GM12878 (cell line): ENCODE results near the gene CSK. TPM values are rescaled to one million over a fixed set of nuclear protein-coding genes. Genes with fewer than 3 reads are reported as not detected.

Experiments used
- ATAC-seq: fragments of 200-7000 bp; cut with Tn5 transposase; 3 replicates; pipeline ENCODE4 v1.9.1; 2020; ENCODE audit warnings: mild to moderate bottlenecking, moderate library complexity
- BruUV-seq: library from RNA; stranded (reverse); fragments of 400-500 nt; replicated peaks from 2 replicates; lab custom pipeline; 2021; lab: Mats Ljungman, UMichigan
- CTCF ChIA-PET: fragments of 300-600 bp; sonication (Branson Sonifier 250); formaldehyde crosslinking; extraction: SDS; loops from one replicate; lab custom pipeline; 2021; ENCODE audit warnings: inconsistent platforms; lab: Yijun Ruan, JAX
- POLR2A ChIA-PET: fragments of 350-600 bp; formaldehyde crosslinking; extraction: SDS; loops from one replicate; lab custom pipeline; 2021; ENCODE audit warnings: inconsistent platforms; lab: Charles Lee
- RAD21 ChIA-PET: fragments of 300-600 bp; sonication (Branson Sonifier 250); formaldehyde crosslinking; loops from one replicate; lab custom pipeline; 2023; ENCODE audit warnings: antibody characterized with exemption; ENCODE audit not compliant: unreplicated experiment; lab: Charles Lee
- SMC1A ChIA-PET: fragments of 300-600 bp; sonication (Branson Sonifier 250); formaldehyde crosslinking; loops from one replicate; lab custom pipeline; 2023; ENCODE audit not compliant: unreplicated experiment, uncharacterized antibody; lab: Charles Lee
- DNase-seq: peaks from one replicate; pipeline ENCODE4 v3.0.0-alpha.2; 2011; ENCODE audit warnings: low read depth, low spot score
- FAIRE-seq: peaks from 3 replicates; lab custom pipeline; 2011; peaks lifted over from hg19 to GRCh38; lab: Jason Lieb, UNC
- H2AFZ ChIP-seq: 2 replicates; pipeline ENCODE4 v1.6.0; 2011; ENCODE audit warnings: low read depth, low read length, control low read depth; ENCODE audit not compliant: control insufficient read depth
- H3K27ac ChIP-seq: 2 replicates; pipeline ENCODE4 v1.5.1; 2011; ENCODE audit warnings: control low read depth; ENCODE audit not compliant: control insufficient read depth, insufficient read depth
- H3K27me3 ChIP-seq, 2 experiments: replicated peaks in 1 of 2; 2 replicates each; pipeline versions ENCODE4 v1.6.0 to v1.6.1; 2011; ENCODE audit warnings: low read length in 1 of 2; ENCODE audit not compliant: control insufficient read depth in 2 of 2, insufficient read depth in 2 of 2
- H3K36me3 ChIP-seq, 2 experiments: 2 replicates each; pipeline ENCODE4 v1.5.1; 2011; ENCODE audit warnings: low read length in 1 of 2; ENCODE audit not compliant: control insufficient read depth in 2 of 2, insufficient read depth in 2 of 2
- H3K4me1 ChIP-seq: 2 replicates; pipeline ENCODE4 v1.6.1; 2011; ENCODE audit warnings: mild to moderate bottlenecking, low read length, moderate library complexity, mixed read lengths; ENCODE audit not compliant: control insufficient read depth, insufficient read depth
- H3K4me2 ChIP-seq: 2 replicates; pipeline ENCODE4 v1.6.0; 2011; ENCODE audit warnings: control low read depth; ENCODE audit not compliant: control insufficient read depth, insufficient read depth
- H3K4me3 ChIP-seq: fragments of 200-600 bp; sonication (generic); 2 replicates; pipeline ENCODE4 v1.5.1; 2016
- H3K79me2 ChIP-seq: 2 replicates; pipeline ENCODE4 v1.6.0; 2011; ENCODE audit warnings: low read length; ENCODE audit not compliant: control insufficient read depth, insufficient read depth
- H3K9ac ChIP-seq: 2 replicates; pipeline ENCODE4 v1.8.0; 2011; ENCODE audit warnings: low read length, control low read depth, mixed read lengths; ENCODE audit not compliant: control insufficient read depth, insufficient read depth
- H3K9me3 ChIP-seq: replicated peaks from 3 replicates; pipeline ENCODE4 v1.5.1; 2011; ENCODE audit warnings: mild to moderate bottlenecking, low read length; ENCODE audit not compliant: control insufficient read depth, insufficient read depth
- H4K20me1 ChIP-seq: 2 replicates; pipeline ENCODE4 v1.6.0; 2011; ENCODE audit not compliant: control insufficient read depth, insufficient read depth
- CHD4 ChIP-seq: fragments of 200-600 bp; sonication (generic); IDR thresholded peaks from 2 replicates; pipeline ENCODE4 v1.6.1; 2016; ENCODE audit warnings: mild to moderate bottlenecking
- E4F1 ChIP-seq: fragments of 450-650 bp; IDR thresholded peaks from 2 replicates; pipeline ENCODE4 v1.6.1; 2018; ENCODE audit warnings: borderline replicate concordance, mild to moderate bottlenecking; ENCODE audit not compliant: partially characterized antibody
- ELK1 ChIP-seq: IDR thresholded peaks from 2 replicates; pipeline ENCODE4 v1.6.1; 2012; ENCODE audit warnings: low read depth, low read length, improper control_type of control experiment
- NFYB ChIP-seq: IDR thresholded peaks from 2 replicates; pipeline ENCODE4 v1.6.1; 2011; ENCODE audit warnings: low read depth, mild to moderate bottlenecking, low read length, improper control_type of control experiment, moderate library complexity; ENCODE audit not compliant: insufficient read depth
- RFX5 ChIP-seq: IDR thresholded peaks from 2 replicates; pipeline ENCODE4 v1.6.1; 2011; ENCODE audit warnings: low read depth, low read length, improper control_type of control experiment
- ZBTB4 ChIP-seq: fragments of 450-650 bp; formaldehyde crosslinking; IDR thresholded peaks from 2 replicates; pipeline ENCODE4 v1.4.0; 2022; ENCODE audit warnings: mild to moderate bottlenecking, moderate library complexity
- ZBTB40 ChIP-seq: fragments of 450-650 bp; IDR thresholded peaks from 2 replicates; pipeline ENCODE4 v1.6.1; 2016; ENCODE audit warnings: mild to moderate bottlenecking, moderate library complexity, borderline replicate concordance
- WGBS: methylation state at CpG from one replicate; pipeline ENCODE4 v1.1.6; 2016; ENCODE audit warnings: low lambda C conversion rate; ENCODE audit not compliant: insufficient replicate concordance, insufficient coverage; ENCODE audit errors: missing lambda C conversion rate; 5-methylcytosine and 5-hydroxymethylcytosine counted together
- in situ Hi-C: fragments of 300-500 bp; cut with MboI; formaldehyde crosslinking; loops from 9 replicates; pipeline ENCODE4 v1.14.3; 2018; ENCODE audit warnings: mixed read lengths
- intact Hi-C: fragments of 100-400 bp; cut with micrococcal nuclease; formaldehyde crosslinking; loops from one replicate; pipeline ENCODE4 v1.14.2; 2022; ENCODE audit not compliant: unreplicated experiment
- polyA plus RNA-seq, 11 experiments: library from polyadenylated mRNA; depleted of rRNA in 4 of 11; unstranded in 6 of 11; stranded (reverse) in 5 of 11; fragments of >200 nt; fragmentation: Nextera tagmentation in 4 of 11; fragmentation: Illumina TruSeq in 1 of 11; extraction: Ambion mirVana in 4 of 11; extraction: Trizol in 1 of 11; gene quantifications; 1 replicate in 1 of 11; 2 replicates in 10 of 11; pipeline versions ENCODE4 v1.2.1 to v1.2.3, GENCODE V29; 2011 to 2016; ENCODE audit warnings: inconsistent platforms in 2 of 11, missing spikeins in 2 of 11, low read depth in 1 of 11
- total RNA-seq, 4 experiments: library from RNA; depleted of rRNA in 3 of 4; stranded (reverse); fragments of >200 nt in 3 of 4; fragmentation: Illumina TruSeq in 1 of 4; extraction: Trizol in 1 of 4; gene quantifications; 2 replicates each; pipeline versions ENCODE4 v1.2.1 to v1.2.3, GENCODE V29; 2013 to 2021

Gene CSK
- total and polyA plus RNA-seq, 10 of the 15 experiments (the other 5 are each of a cell fraction or from before 2014, with no cell fraction given), result 3.4 to 327 (median 75.8) TPM

- TF ChIP-seq E4F1, result no peak
Observed at GRCh38 chr15:74843891-74844299, 62.0 kb downstream of the CSK start (continued).

GRCh38 chr15:74844319-74845207, 62.7 kb downstream of the CSK start:
- in situ Hi-C loops (no loop called here), intact Hi-C loops (loop anchor here (5.0 kb wide), 2 partner anchors 42 to 58 kb away; no protein-coding TSS in a partner anchor)
- DNase-seq (no peak), FAIRE-seq (no peak), ATAC-seq (no peak)
- Histone ChIP-seq H3K27me3 (no peaks in the 10 kb centered on the region), H3K79me2 (peaks cover 3% of the 10 kb centered on the region; the same call in 1 of the 2 replicates), H3K4me3 (no peak overlapping the region), H3K9me3 (no peaks in the 10 kb centered on the region), H3K4me1 (peaks cover 13% of the 10 kb centered on the region), H3K36me3 (peaks cover 16 to 23% of the 10 kb centered on the region in 2 experiments; a peak in 3 of 4 replicates), H3K4me2 (no peak overlapping the region), H3K9ac (no peak overlapping the region), H2AFZ (no peak overlapping the region), H3K27ac (no peak overlapping the region), H4K20me1 (no peaks in the 10 kb centered on the region)
- POLR2A ChIA-PET, result interaction anchor here (0.6 to 1.2 kb wide), 3 partner anchors 25 to 57 kb away, joined by 4 read pairs; no protein-coding TSS in a partner anchor
- WGBS, result 75% methylated on average over 12 of the region's 12 CpGs
- RAD21 ChIA-PET, result interaction anchor here (0.7 to 1.3 kb wide), 3 partner anchors 13 to 62 kb away, joined by 3 to 7 read pairs (median 3); partner anchors contain the start of gene FAM219B
- CTCF ChIA-PET, result interaction anchor here (0.7 to 6.2 kb wide), 9 partner anchors 9 to 93 kb away, joined by 3 to 59 read pairs (median 3); partner anchors contain the start of gene COX5A
- SMC1A ChIA-PET, result interaction anchor here (0.7 to 6.1 kb wide), 5 partner anchors 26 to 73 kb away, joined by 3 to 43 read pairs (median 6); no protein-coding TSS in a partner anchor
- no TSS peak for BruUV-seq
- no peak for TF ChIP-seq ZBTB40
- no peak for TF ChIP-seq CHD4
- no peak for TF ChIP-seq ZBTB4 (CRISPR knock-in tag)
- TF ChIP-seq RFX5, result no peak
- TF ChIP-seq NFYB, result no peak
- no peak for TF ChIP-seq ELK1
